A549 (cell line): ENCODE data around the gene PPAT.
"Not testable (repeated sequence)": the region's sequence is repeated elsewhere in the genome, so short reads cannot be mapped to it uniquely, and the experiment has no call there.

ENCODE experiments used
- EHMT2 ChIP-seq: fragments of 200-600 bp; sonication (generic); IDR thresholded peaks from 2 replicates; pipeline ENCODE4 v1.6.1; 2016; ENCODE audit warnings: antibody characterized with exemption, low read depth, mild to moderate bottlenecking, moderate library complexity
- FOSL2 ChIP-seq, 2 experiments: fragments of 450-650 bp in 1 of 2; fragments of >200 bp in 1 of 2; sonication (Bioruptor Twin) in 1 of 2; formaldehyde crosslinking; IDR thresholded peaks; 2 replicates each; pipeline versions ENCODE4 v1.5.0 to v1.6.1; 2016 to 2020; ENCODE audit warnings: mild to moderate bottlenecking in 1 of 2, moderate library complexity in 1 of 2
- JUN ChIP-seq, 2 experiments: fragments of >200 bp; sonication (Bioruptor Twin); formaldehyde crosslinking; IDR thresholded peaks; 2 replicates in 1 of 2; 3 replicates in 1 of 2; pipeline ENCODE4 v1.6.1; 2016 to 2017
- MAFK ChIP-seq: fragments of 450-650 bp; IDR thresholded peaks from 2 replicates; pipeline ENCODE4 v1.6.1; 2014; ENCODE audit not compliant: partially characterized antibody
- MYC ChIP-seq: IDR thresholded peaks from 2 replicates; pipeline ENCODE4 v1.6.1; 2012; ENCODE audit warnings: mild to moderate bottlenecking, inconsistent platforms, low read length, improper control_type of control experiment, borderline replicate concordance
- POLR2A ChIP-seq: IDR thresholded peaks from 2 replicates; pipeline ENCODE4 v1.6.1; 2012; ENCODE audit warnings: mild to moderate bottlenecking, low read length
- RAD21 ChIP-seq, 2 experiments: fragments of >200 bp in 1 of 2; sonication (Bioruptor Twin) in 1 of 2; formaldehyde crosslinking in 1 of 2; IDR thresholded peaks in 1 of 2; conservative IDR thresholded peaks in 1 of 2; 2 replicates in 1 of 2; 3 replicates in 1 of 2; pipeline ENCODE4 v1.6.1; 2012 to 2018; ENCODE audit warnings: inconsistent platforms in 1 of 2
- SMC3 ChIP-seq: fragments of >200 bp; sonication (Bioruptor Twin); formaldehyde crosslinking; IDR thresholded peaks from 3 replicates; pipeline ENCODE4 v1.6.1; 2018; ENCODE audit warnings: inconsistent platforms
- SREBF2 ChIP-seq: fragments of 450-650 bp; IDR thresholded peaks from 2 replicates; pipeline ENCODE4 v1.6.1; 2014; ENCODE audit warnings: mild to moderate bottlenecking, moderate library complexity
- TP53 ChIP-seq: fragments of 250-450 bp; sonication (Bioruptor Pico); IDR thresholded peaks from 2 replicates; pipeline ENCODE4 v1.5.0; 2021; ENCODE audit warnings: mild to moderate bottlenecking, moderate library complexity
- USF2 ChIP-seq: fragments of 450-650 bp; IDR thresholded peaks from 2 replicates; pipeline ENCODE4 v1.6.1; 2014; ENCODE audit warnings: antibody characterized with exemption
- TF ChIP-seq, protein P1 (sequence below): fragments of >200 bp; sonication (Bioruptor Twin); formaldehyde crosslinking; IDR thresholded peaks from 3 replicates; pipeline ENCODE4 v1.5.1; 2016
- TF ChIP-seq, protein P2 (sequence below): IDR thresholded peaks from 2 replicates; pipeline ENCODE4 v1.6.1; 2012
- TF ChIP-seq, protein P3 (sequence below): IDR thresholded peaks from 2 replicates; pipeline ENCODE4 v1.6.1; 2012

DNA sequence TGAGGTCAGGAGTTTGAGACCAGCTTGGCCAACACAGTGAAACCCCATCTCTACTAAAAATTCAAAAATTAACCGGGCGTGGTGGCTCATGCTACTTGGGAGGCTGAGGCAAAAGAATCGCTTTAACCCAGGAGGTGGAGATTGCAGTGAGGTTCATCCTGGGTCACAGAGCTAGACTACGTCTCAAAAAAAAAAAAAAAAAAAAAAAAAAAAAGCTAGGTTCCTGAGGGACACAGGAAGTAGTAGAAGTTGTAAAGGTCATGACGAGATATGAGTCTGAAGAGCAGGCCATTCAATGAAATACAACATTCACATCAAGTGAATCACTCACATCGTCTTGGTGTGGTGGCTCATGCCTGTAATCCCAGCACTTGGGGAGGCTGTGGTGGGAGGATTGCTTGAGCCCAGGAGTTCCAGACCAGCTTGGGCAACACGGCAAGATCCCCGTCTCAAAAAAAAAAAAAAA lies 30.9 kb upstream of the PPAT start:
- TF ChIP-seq, protein P1, sequence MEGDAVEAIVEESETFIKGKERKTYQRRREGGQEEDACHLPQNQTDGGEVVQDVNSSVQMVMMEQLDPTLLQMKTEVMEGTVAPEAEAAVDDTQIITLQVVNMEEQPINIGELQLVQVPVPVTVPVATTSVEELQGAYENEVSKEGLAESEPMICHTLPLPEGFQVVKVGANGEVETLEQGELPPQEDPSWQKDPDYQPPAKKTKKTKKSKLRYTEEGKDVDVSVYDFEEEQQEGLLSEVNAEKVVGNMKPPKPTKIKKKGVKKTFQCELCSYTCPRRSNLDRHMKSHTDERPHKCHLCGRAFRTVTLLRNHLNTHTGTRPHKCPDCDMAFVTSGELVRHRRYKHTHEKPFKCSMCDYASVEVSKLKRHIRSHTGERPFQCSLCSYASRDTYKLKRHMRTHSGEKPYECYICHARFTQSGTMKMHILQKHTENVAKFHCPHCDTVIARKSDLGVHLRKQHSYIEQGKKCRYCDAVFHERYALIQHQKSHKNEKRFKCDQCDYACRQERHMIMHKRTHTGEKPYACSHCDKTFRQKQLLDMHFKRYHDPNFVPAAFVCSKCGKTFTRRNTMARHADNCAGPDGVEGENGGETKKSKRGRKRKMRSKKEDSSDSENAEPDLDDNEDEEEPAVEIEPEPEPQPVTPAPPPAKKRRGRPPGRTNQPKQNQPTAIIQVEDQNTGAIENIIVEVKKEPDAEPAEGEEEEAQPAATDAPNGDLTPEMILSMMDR = not testable (repeated sequence)
- TF ChIP-seq SREBF2; MYC; FOSL2 (IDR thresholded peaks at IDR 0.05); MAFK; JUN (IDR thresholded peaks at IDR 0.05); USF2; SMC3; RAD21 (conservative IDR thresholded peaks at IDR 0.05 in 1 of 2, IDR thresholded peaks at IDR 0.05 in 1 of 2); TP53; EHMT2: not testable (repeated sequence)
- TF ChIP-seq, protein P2, sequence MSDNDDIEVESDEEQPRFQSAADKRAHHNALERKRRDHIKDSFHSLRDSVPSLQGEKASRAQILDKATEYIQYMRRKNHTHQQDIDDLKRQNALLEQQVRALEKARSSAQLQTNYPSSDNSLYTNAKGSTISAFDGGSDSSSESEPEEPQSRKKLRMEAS = not testable (repeated sequence)
- TF ChIP-seq FOSL2 (CRISPR knock-in tag; IDR thresholded peaks at IDR 0.05) (peak; percentile 45; the same call in 1 of the 2 replicates), POLR2A (peak; percentile 34)
- TF ChIP-seq, protein P3, sequence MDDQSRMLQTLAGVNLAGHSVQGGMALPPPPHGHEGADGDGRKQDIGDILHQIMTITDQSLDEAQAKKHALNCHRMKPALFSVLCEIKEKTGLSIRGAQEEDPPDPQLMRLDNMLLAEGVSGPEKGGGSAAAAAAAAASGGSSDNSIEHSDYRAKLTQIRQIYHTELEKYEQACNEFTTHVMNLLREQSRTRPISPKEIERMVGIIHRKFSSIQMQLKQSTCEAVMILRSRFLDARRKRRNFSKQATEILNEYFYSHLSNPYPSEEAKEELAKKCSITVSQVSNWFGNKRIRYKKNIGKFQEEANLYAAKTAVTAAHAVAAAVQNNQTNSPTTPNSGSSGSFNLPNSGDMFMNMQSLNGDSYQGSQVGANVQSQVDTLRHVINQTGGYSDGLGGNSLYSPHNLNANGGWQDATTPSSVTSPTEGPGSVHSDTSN = not testable (repeated sequence)
